Lower leg skin (tissue), 3 donors: Measurements from ENCODE around the gene SNRNP27.

Experiments used
- POLR2A ChIP-seq, 2 donors: fragments of 450-650 bp; IDR thresholded peaks; one replicate each; pipeline ENCODE4 v1.6.1; 2016 to 2017; ENCODE audit warnings: antibody characterized with exemption in 2 of 2, mild to moderate bottlenecking in 1 of 2, moderate library complexity in 1 of 2
- TF ChIP-seq, protein P1 (sequence below), 3 donors: fragments of 450-650 bp; IDR thresholded peaks; one replicate each; pipeline ENCODE4 v1.5.1; 2016; ENCODE audit warnings: antibody characterized with exemption in 3 of 3, mild to moderate bottlenecking in 3 of 3, moderate library complexity in 2 of 3

DNA sequence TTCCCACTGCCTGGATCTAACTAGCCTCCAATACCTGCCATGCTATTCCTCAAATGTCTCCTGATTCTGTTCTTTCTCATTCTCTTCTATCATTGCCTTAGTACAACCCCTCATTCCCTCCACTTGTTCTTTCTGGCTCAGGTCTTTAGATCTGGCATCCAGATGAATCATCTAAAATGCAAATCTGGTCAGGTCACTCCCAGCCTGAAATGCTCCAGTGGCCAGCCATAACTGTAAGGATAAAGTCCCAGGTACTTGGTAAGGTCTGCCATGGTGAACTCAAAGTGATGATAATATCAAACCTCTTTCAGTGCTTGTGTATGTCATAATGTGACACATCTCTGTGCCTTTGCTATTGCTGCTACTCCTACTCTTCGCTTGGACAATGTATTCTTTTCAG lies 2.9 kb upstream of the SNRNP27 start:
- TF ChIP-seq, protein P1, sequence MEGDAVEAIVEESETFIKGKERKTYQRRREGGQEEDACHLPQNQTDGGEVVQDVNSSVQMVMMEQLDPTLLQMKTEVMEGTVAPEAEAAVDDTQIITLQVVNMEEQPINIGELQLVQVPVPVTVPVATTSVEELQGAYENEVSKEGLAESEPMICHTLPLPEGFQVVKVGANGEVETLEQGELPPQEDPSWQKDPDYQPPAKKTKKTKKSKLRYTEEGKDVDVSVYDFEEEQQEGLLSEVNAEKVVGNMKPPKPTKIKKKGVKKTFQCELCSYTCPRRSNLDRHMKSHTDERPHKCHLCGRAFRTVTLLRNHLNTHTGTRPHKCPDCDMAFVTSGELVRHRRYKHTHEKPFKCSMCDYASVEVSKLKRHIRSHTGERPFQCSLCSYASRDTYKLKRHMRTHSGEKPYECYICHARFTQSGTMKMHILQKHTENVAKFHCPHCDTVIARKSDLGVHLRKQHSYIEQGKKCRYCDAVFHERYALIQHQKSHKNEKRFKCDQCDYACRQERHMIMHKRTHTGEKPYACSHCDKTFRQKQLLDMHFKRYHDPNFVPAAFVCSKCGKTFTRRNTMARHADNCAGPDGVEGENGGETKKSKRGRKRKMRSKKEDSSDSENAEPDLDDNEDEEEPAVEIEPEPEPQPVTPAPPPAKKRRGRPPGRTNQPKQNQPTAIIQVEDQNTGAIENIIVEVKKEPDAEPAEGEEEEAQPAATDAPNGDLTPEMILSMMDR (IDR thresholded peaks at IDR 0.05): no peak
- no peak for TF ChIP-seq POLR2A (IDR thresholded peaks at IDR 0.05)
